Sciatic nerve (tissue), 2 donors: ENCODE data around the gene STING1. TPM values are rescaled to one million over a fixed set of nuclear protein-coding genes. Genes with fewer than 3 reads are reported as not detected.
"Not testable (repeated sequence)": the region's sequence is repeated elsewhere in the genome, so short reads cannot be mapped to it uniquely, and the experiment has no call there.

Experiments
- ATAC-seq: fragments of 200-7000 bp; cut with Tn5 transposase; one replicate; pipeline ENCODE4 v1.9.1; 2020; ENCODE audit warnings: mild to moderate bottlenecking, moderate library complexity
- DNase-seq: peaks from one replicate; pipeline ENCODE4 v3.0.0-alpha.2; 2020; ENCODE audit warnings: low spot score
- intact Hi-C: fragments of 100-400 bp; cut with DNase I; formaldehyde crosslinking; loops from one replicate; pipeline ENCODE4 v1.14.2; 2022
- total RNA-seq: library from RNA; stranded (reverse); fragmentation: NEBNext Ultra II Directional; extraction: Animal tissue kit (Norgen Biotek cat#: 25700); gene quantifications from one replicate; pipeline ENCODE4 v1.2.1, GENCODE V29; 2021
- donor health status: DM: no; HTN: no; CAD: no.
- donor health status: DM: no; HTN: no; CAD: no.

Gene STING1
- total RNA-seq, 1 donor from 2014 or later = 94.5 TPM

DNA sequence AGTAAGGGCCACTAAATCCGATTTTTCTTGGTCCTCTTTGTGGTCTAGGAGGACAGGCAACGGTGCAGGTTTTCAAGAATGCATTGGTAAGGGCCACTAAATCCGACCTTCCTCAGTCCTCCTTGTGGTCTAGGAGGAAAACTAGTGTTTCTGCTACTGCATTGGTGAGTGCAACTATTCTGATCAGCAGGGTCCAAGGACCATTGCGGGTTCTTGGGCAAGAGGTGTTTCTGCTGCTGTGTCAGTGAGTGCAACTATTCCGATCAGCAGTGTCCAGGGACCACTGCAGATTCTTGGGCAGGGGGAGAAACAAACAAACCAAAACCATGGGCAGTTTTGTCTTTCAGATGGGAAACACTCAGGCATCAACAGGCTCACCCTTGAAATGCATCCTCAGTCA lies 22.2 kb upstream of the STING1 start:
- not testable (repeated sequence) for ATAC-seq

GRCh38 chr5:139503879-139504278 lies 21.3 kb upstream of the STING1 start:
- DNase-seq, ATAC-seq, intact Hi-C loops: not testable (repeated sequence)

More for the DNA sequence above, 22.2 kb upstream of the STING1 start:
- DNase-seq, intact Hi-C loops: not testable (repeated sequence)

GRCh38 chr5:139503036-139503817 lies 20.7 kb upstream of the STING1 start:
- DNase-seq, ATAC-seq, intact Hi-C loops: not testable (repeated sequence)

DNA sequence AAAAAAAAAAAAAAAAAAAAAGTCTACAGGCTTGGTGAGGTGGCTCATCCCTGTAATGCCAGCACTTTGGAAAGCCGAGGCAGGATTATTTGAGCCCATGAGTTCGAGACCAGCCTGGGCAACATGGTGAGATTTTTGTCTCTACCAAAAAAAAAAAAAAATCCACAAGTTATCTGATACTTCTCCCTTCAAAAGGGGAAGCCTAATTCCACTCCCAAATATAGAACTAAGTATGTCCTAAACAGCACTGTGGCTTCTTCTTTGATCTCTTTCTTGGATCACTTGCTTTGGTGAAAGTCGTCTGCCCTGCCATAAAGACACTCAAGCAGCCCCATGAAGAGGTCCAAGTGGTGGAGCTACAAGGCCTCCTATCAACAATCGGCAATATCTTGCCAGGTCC lies 18.8 kb upstream of the STING1 start:
- no peak for DNase-seq
- intact Hi-C loops = no loop called here
- ATAC-seq = no peak

DNA sequence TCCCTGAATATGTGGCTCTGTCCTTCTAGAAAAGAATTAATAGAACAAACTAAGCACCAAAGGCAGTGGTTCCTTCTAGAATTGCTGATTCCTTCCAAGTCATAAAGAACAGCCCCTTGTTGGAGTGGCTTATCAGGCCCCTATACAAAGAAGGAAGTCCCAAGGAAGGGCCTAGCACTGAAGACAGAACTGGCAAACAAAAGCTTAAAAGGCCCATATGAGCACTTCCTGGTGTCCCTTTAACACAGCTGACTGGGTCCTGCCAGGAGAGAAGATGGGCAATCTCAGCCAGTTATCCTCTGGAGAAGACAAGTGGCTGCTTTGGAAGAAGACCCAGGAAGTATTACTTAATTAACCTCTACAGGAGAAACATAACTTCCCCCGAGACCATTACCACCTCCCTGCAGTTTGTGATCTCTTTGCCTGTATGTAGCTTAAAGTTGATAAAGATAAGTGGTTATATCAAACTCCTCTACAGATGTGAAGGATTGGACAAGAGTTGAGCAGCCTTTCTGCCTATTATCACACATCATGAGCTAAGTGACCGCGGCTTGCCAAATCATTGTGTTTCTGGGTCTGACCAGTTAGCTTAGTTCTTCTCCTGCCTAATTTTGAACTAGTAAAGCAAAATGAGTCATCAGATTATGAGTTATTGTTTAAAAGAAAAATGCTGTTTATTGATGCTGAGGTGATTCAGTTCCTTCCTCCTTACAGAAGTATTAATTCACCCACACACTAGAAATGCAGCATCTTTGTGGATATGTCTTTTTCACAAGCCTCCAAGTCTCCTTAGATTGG lies 13.3 kb upstream of the STING1 start:
- ATAC-seq (peak; percentile 42), DNase-seq (no peak)
- intact Hi-C loops = no loop called here

DNA sequence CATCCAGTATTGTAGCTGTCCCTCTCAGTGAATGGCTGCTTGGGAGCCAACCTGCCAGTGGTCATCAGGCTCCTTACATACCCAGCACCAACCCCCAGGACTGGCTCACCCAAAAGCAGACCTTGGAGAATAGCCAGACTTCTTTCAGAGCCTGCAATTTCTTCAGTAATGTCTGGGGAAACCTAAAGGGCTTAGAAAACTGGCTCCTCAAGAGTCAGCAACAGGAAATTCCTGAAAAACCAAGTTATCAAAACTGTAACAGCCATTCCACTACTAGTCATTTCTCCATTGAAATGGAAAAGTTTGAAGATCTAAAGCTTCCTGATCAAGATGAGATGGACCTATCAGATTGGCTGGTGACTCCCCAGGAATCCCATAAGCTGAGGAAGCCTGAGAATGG lies 12.3 kb upstream of the STING1 start:
- DNase-seq (no peak), ATAC-seq (no peak)
- intact Hi-C loops = no loop called here

- ATAC-seq (no peak), DNase-seq (no peak)
- intact Hi-C loops = no loop called here
Observed at GRCh38 chr5:139494256-139494655, 11.7 kb upstream of the STING1 start.

DNA sequence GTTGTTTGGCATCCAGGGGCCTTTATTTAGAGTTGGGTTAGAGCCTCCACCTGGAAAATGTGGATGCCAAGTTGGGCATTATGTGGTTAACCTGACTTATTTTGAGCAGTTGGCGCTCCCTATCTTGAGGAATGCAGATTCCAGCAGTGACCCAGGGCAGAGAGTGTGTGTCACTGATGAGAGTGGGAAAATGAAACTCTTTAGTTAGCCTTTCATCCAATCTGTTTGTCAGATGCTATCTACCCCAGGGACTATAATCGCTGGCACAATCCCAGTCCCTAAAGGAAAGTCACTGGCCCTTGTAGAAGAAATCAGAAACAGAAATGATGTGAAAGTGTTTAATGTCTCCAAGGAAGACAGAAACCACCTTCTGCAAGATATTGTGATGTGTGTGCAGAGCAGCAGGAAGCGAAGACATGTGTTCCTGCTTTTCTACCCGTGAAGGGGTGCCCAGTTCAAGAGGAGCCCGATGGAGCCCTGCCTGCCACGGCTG lies 10.2 kb upstream of the STING1 start:
- peak; percentile 70 for ATAC-seq
- intact Hi-C loops = no loop called here
- no peak for DNase-seq

DNA sequence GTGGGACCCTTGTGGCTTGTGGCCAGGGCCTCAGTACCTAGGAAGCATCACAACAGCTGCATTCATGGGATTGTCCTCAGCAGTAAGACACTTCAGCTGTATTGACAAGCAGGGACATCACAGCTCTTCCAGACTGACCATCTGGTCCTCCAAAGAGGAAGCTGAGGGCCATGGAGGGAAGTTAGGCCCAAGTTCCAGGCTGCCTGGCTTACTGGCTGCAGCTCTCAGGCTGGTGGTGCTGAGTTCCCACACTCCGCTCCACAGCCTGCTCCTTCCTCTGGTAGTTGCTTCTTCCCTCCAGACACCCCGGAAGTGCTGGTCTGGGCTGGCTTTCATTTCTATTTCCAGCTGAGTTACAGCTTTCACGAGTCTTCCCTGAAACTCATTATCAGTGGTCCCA lies 5.7 kb upstream of the STING1 start:
- DNase-seq (no peak), ATAC-seq (peak; percentile 79)
- intact Hi-C loops = no loop called here

DNA sequence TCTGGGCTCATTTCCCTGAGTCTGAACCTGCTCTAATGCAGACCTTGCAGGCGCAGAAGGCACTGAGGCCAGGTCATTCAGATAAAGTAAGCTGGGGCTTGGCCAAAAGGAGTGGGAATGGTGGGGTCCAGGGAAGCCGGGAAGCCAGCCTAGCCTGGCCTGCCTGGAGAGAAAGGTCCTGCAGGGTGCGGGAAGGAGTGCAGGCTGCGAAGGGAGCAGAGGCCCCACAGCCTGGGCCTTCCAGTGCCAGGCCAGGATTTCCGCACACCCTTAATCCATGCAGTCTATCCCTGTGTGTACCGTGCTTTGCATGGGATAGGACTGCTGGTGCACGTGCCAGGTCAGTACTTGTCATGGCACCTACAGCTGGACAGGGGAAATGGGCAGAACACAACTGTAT lies 3.6 kb upstream of the STING1 start:
- ATAC-seq = no peak
- intact Hi-C loops = no loop called here
- DNase-seq = no peak

- DNase-seq, intact Hi-C loops, ATAC-seq: not testable (repeated sequence)
Observed at GRCh38 chr5:139482890-139483208, 291 bp upstream of the STING1 start.

GRCh38 chr5:139481580-139482049 lies 943 bp downstream of the STING1 start:
- DNase-seq (no peak), ATAC-seq (peak; percentile 55)
- intact Hi-C loops = no loop called here

GRCh38 chr5:139481122-139481533 lies 1.4 kb downstream of the STING1 start:
- DNase-seq (peak; percentile 72), ATAC-seq (peak; percentile 47)
- intact Hi-C loops = no loop called here

- DNase-seq, intact Hi-C loops, ATAC-seq: not testable (repeated sequence)
Observed at GRCh38 chr5:139479729-139480128, 2.8 kb downstream of the STING1 start.

- DNase-seq, intact Hi-C loops, ATAC-seq: not testable (repeated sequence)
Observed at GRCh38 chr5:139478657-139479423, 3.7 kb downstream of the STING1 start.

DNA sequence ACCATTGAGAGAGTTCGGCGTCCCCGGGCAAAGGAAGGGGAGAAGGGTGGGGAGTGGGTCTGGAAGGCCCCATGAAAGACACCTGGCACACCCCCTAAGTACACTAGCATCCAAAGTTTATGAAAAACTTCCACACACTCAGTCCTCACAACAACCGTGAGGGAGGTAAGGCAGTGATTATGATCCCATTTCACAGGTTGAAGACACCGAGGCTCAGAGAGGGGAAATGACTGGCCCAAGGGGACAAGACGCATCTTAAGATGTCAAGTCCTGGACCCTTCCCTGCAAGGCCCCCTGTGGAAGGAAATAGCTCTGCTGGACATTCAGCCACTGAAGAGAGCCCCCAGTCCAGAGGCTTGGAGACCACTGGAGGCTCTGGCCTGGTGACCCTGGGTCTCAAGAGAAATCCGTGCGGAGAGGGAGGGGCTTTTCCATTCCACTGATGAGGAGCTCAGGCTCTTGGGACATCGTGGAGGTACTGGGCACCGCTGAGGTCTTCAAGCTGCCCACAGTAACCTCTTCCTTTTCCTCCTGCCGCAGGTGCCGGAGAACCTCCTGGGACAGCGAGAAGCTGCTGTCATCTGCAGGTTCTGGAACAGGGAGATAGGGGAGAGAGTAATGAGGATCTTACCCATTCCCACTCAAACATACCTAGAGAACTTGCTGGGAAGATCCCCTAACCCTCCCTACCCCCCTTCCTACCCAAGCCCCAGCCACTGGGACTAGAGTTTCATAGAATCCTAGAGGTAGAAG lies 6.5 kb downstream of the STING1 start:
- no peak for DNase-seq
- intact Hi-C loops = no loop called here
- ATAC-seq = no peak

- intact Hi-C loops = no loop called here
- DNase-seq (no peak), ATAC-seq (peak; percentile 87)
Observed at GRCh38 chr5:139474890-139475791, 7.4 kb downstream of the STING1 start.

- ATAC-seq (no peak), DNase-seq (no peak)
- intact Hi-C loops = no loop called here
Observed at GRCh38 chr5:139473565-139473964, 9.0 kb downstream of the STING1 start.
